ENCODE measurements around the gene SLC2A9. TPM values are rescaled to one million over a fixed set of nuclear protein-coding genes. Genes with fewer than 3 reads are reported as not detected.

Gene SLC2A9
- total RNA-seq, 2 donors from 2014 or later: 1.1 to 1.8 TPM

- Mint-ChIP-seq H3K9me3 (no peaks in the 10 kb centered on the region), H3K27me3 (peaks cover 2% of the 10 kb centered on the region)
- ATAC-seq (replicated peaks): no peak
Observed at GRCh38 chr4:9885958-9886357, 135.3 kb downstream of the SLC2A9 start.

GRCh38 chr4:9880406-9881197 lies 140.7 kb downstream of the SLC2A9 start:
- H3K9me3 Mint-ChIP-seq: no peaks in the 10 kb centered on the region
- ATAC-seq (replicated peaks): no peak
- no peak overlapping the region for H3K4me3 Mint-ChIP-seq
- no peaks in the 10 kb centered on the region for H3K36me3 Mint-ChIP-seq (ENCODE audit: low read depth)
- peaks cover 2% of the 10 kb centered on the region for H3K27me3 Mint-ChIP-seq
- H3K27ac Mint-ChIP-seq: no peak overlapping the region
- H3K4me1 Mint-ChIP-seq: no peaks in the 10 kb centered on the region

More at GRCh38 chr4:9885958-9886357, 135.3 kb downstream of the SLC2A9 start:
- H3K4me3 Mint-ChIP-seq: no peak overlapping the region
- no peaks in the 10 kb centered on the region for H3K36me3 Mint-ChIP-seq (ENCODE audit: low read depth)
- H3K27ac Mint-ChIP-seq: no peak overlapping the region
- H3K4me1 Mint-ChIP-seq: no peaks in the 10 kb centered on the region

- Mint-ChIP-seq H3K4me3 (no peak overlapping the region), H3K27me3 (peaks cover 6% of the 10 kb centered on the region), H3K27ac (no peak overlapping the region), H3K9me3 (no peaks in the 10 kb centered on the region), H3K4me1 (no peaks in the 10 kb centered on the region), H3K36me3 (ENCODE audit: low read depth) (no peaks in the 10 kb centered on the region)
- ATAC-seq (replicated peaks): no peak
Observed at GRCh38 chr4:9877123-9877522, 144.2 kb downstream of the SLC2A9 start.

GRCh38 chr4:9875516-9875915 lies 145.8 kb downstream of the SLC2A9 start:
- H3K27ac Mint-ChIP-seq: no peak overlapping the region
- H3K36me3 Mint-ChIP-seq (ENCODE audit: low read depth): no peaks in the 10 kb centered on the region
- no peaks in the 10 kb centered on the region for H3K9me3 Mint-ChIP-seq
- H3K4me1 Mint-ChIP-seq: no peaks in the 10 kb centered on the region
- ATAC-seq (replicated peaks): no peak
- H3K4me3 Mint-ChIP-seq: no peak overlapping the region
- peaks cover 8% of the 10 kb centered on the region for H3K27me3 Mint-ChIP-seq

GRCh38 chr4:9874385-9874784 lies 146.9 kb downstream of the SLC2A9 start:
- no peaks in the 10 kb centered on the region for H3K4me1 Mint-ChIP-seq

GRCh38 chr4:9870165-9870790 lies 151.0 kb downstream of the SLC2A9 start:
- Mint-ChIP-seq H3K27ac (no peak overlapping the region), H3K27me3 (peaks cover 3% of the 10 kb centered on the region), H3K9me3 (no peaks in the 10 kb centered on the region), H3K4me3 (no peak overlapping the region), H3K4me1 (no peaks in the 10 kb centered on the region), H3K36me3 (ENCODE audit: low read depth) (no peaks in the 10 kb centered on the region)
- ATAC-seq (replicated peaks): no peak

More at GRCh38 chr4:9874385-9874784, 146.9 kb downstream of the SLC2A9 start:
- peaks cover 9% of the 10 kb centered on the region for H3K27me3 Mint-ChIP-seq
- H3K9me3 Mint-ChIP-seq: no peaks in the 10 kb centered on the region
- no peak overlapping the region for H3K4me3 Mint-ChIP-seq
- no peak overlapping the region for H3K27ac Mint-ChIP-seq
- H3K36me3 Mint-ChIP-seq (ENCODE audit: low read depth): no peaks in the 10 kb centered on the region
- no peak for ATAC-seq (replicated peaks)

GRCh38 chr4:9867751-9868425 lies 153.4 kb downstream of the SLC2A9 start:
- Mint-ChIP-seq H3K4me3 (no peak overlapping the region), H3K36me3 (ENCODE audit: low read depth) (no peaks in the 10 kb centered on the region), H3K27me3 (peaks cover 3% of the 10 kb centered on the region)

GRCh38 chr4:9866931-9867330 lies 154.4 kb downstream of the SLC2A9 start:
- peaks cover 3% of the 10 kb centered on the region for H3K27me3 Mint-ChIP-seq
- no peaks in the 10 kb centered on the region for H3K36me3 Mint-ChIP-seq (ENCODE audit: low read depth)
- H3K4me3 Mint-ChIP-seq: no peak overlapping the region
- H3K9me3 Mint-ChIP-seq: no peaks in the 10 kb centered on the region
- H3K27ac Mint-ChIP-seq: no peak overlapping the region
- no peak for ATAC-seq (replicated peaks)
- no peaks in the 10 kb centered on the region for H3K4me1 Mint-ChIP-seq

More at GRCh38 chr4:9867751-9868425, 153.4 kb downstream of the SLC2A9 start:
- Mint-ChIP-seq H3K27ac (no peak overlapping the region), H3K9me3 (no peaks in the 10 kb centered on the region), H3K4me1 (no peaks in the 10 kb centered on the region)
- no peak for ATAC-seq (replicated peaks)

GRCh38 chr4:9861561-9861960 lies 159.7 kb downstream of the SLC2A9 start:
- no peaks in the 10 kb centered on the region for H3K27me3 Mint-ChIP-seq
- no peaks in the 10 kb centered on the region for H3K4me1 Mint-ChIP-seq
- no peak overlapping the region for H3K27ac Mint-ChIP-seq
- no peak for ATAC-seq (replicated peaks)
- no peaks in the 10 kb centered on the region for H3K9me3 Mint-ChIP-seq
- H3K36me3 Mint-ChIP-seq (ENCODE audit: low read depth): no peaks in the 10 kb centered on the region
- no peak overlapping the region for H3K4me3 Mint-ChIP-seq

- no peak for ATAC-seq (replicated peaks)
Observed at GRCh38 chr4:9859810-9860209, 161.5 kb downstream of the SLC2A9 start.

GRCh38 chr4:9849538-9849920 lies 171.8 kb downstream of the SLC2A9 start:
- H3K27ac Mint-ChIP-seq: no peak overlapping the region
- H3K4me1 Mint-ChIP-seq: no peaks in the 10 kb centered on the region
- peaks cover 11% of the 10 kb centered on the region for H3K27me3 Mint-ChIP-seq
- H3K4me3 Mint-ChIP-seq: no peak overlapping the region
- no peaks in the 10 kb centered on the region for H3K9me3 Mint-ChIP-seq
- no peak for ATAC-seq (replicated peaks)
- no peaks in the 10 kb centered on the region for H3K36me3 Mint-ChIP-seq (ENCODE audit: low read depth)

More at GRCh38 chr4:9859810-9860209, 161.5 kb downstream of the SLC2A9 start:
- H3K27ac Mint-ChIP-seq: no peak overlapping the region
- no peaks in the 10 kb centered on the region for H3K27me3 Mint-ChIP-seq
- H3K9me3 Mint-ChIP-seq: no peaks in the 10 kb centered on the region
- H3K36me3 Mint-ChIP-seq (ENCODE audit: low read depth): no peaks in the 10 kb centered on the region
- H3K4me1 Mint-ChIP-seq: no peaks in the 10 kb centered on the region
- H3K4me3 Mint-ChIP-seq: no peak overlapping the region

GRCh38 chr4:9847968-9848748 lies 173.1 kb downstream of the SLC2A9 start:
- no peak overlapping the region for H3K27ac Mint-ChIP-seq
- no peak overlapping the region for H3K4me3 Mint-ChIP-seq
- no peaks in the 10 kb centered on the region for H3K9me3 Mint-ChIP-seq
- H3K27me3 Mint-ChIP-seq: peaks cover 11% of the 10 kb centered on the region
- H3K4me1 Mint-ChIP-seq: no peaks in the 10 kb centered on the region
- ATAC-seq (replicated peaks): no peak
- no peaks in the 10 kb centered on the region for H3K36me3 Mint-ChIP-seq (ENCODE audit: low read depth)

- Mint-ChIP-seq H3K9me3 (peaks cover 10% of the 10 kb centered on the region), H3K27me3 (peaks cover 13% of the 10 kb centered on the region), H3K4me3 (no peak overlapping the region), H3K4me1 (no peaks in the 10 kb centered on the region), H3K27ac (no peak overlapping the region), H3K36me3 (ENCODE audit: low read depth) (no peaks in the 10 kb centered on the region)
- no peak for ATAC-seq (replicated peaks)
Observed at GRCh38 chr4:9845791-9846493, 175.4 kb downstream of the SLC2A9 start.

- Mint-ChIP-seq H3K4me1 (no peaks in the 10 kb centered on the region), H3K27me3 (peaks cover 9% of the 10 kb centered on the region), H3K9me3 (peaks cover 12% of the 10 kb centered on the region), H3K4me3 (no peak overlapping the region), H3K36me3 (ENCODE audit: low read depth) (no peaks in the 10 kb centered on the region), H3K27ac (no peak overlapping the region)
- ATAC-seq (replicated peaks): no peak
Observed at GRCh38 chr4:9841072-9841471, 180.2 kb downstream of the SLC2A9 start.

All from activated T-helper 17 cell treated with anti-CD3 and anti-CD28 coated beads, Interleukin-2, amount 50 U/mL, for 72 hours (primary cell).